ENCODE data around the gene FOXF2. TPM values are rescaled to one million over a fixed set of nuclear protein-coding genes. Genes with fewer than 3 reads are reported as not detected.
"Not testable (repeated sequence)": the region's sequence is repeated elsewhere in the genome, so short reads cannot be mapped to it uniquely, and the experiment has no call there.

Gene FOXF2
- total and polyA plus RNA-seq, 12 donors, result 0.06 to 1.9 (median 0.51) TPM; not detected in 1

GRCh38 chr6:1348675-1349074 lies 40.7 kb upstream of the FOXF2 start:
- 58 to 65% (median 61%) methylated on average over 1 of the region's 1 CpG for WGBS, 4 donors
- DNase-seq, result no peak
- Histone ChIP-seq H3K36me3 (replicated peaks in 1 of 2) (no peaks in the 10 kb centered on the region), H3K4me1 (replicated peaks in 1 of 2) (no peaks in the 10 kb centered on the region), H3K27me3 (peaks cover 15% of the 10 kb centered on the region), H3K27ac (no peak overlapping the region), H3K9me3 (replicated peaks in 1 of 3) (peaks cover 0 to 6% (median 0%) of the 10 kb centered on the region in 3 donors), H3K4me3 (no peak overlapping the region)
- intact Hi-C loops (cut with DNase I), result no loop called here
- TF ChIP-seq POLR2A (IDR thresholded peaks at IDR 0.05), result no peak
- no peak for TF ChIP-seq CTCF (IDR thresholded peaks at IDR 0.05)

GRCh38 chr6:1349655-1350054 lies 39.7 kb upstream of the FOXF2 start:
- TF ChIP-seq POLR2A (IDR thresholded peaks at IDR 0.05), result no peak
- no peak for TF ChIP-seq CTCF (IDR thresholded peaks at IDR 0.05)
- no peak overlapping the region for H3K27ac ChIP-seq
- 7 to 25% (median 15%) methylated on average over 1 of the region's 1 CpG for WGBS, 4 donors

GRCh38 chr6:1351381-1352008 lies 37.9 kb upstream of the FOXF2 start:
- TF ChIP-seq CTCF (IDR thresholded peaks at IDR 0.05), result no peak
- TF ChIP-seq POLR2A (IDR thresholded peaks at IDR 0.05), result no peak
- peaks cover 0 to 6% (median 0%) of the 10 kb centered on the region in 3 donors for H3K9me3 ChIP-seq (replicated peaks in 1 of 3)
- no peak for DNase-seq
- intact Hi-C loops (cut with DNase I), result no loop called here
- peaks cover 9% of the 10 kb centered on the region for H3K27me3 ChIP-seq
- H3K36me3 ChIP-seq (replicated peaks in 1 of 2), result no peaks in the 10 kb centered on the region
- WGBS, 4 donors, result 69 to 79% (median 73%) methylated on average over 2 of the region's 2 CpGs
- H3K27ac ChIP-seq, result no peak overlapping the region
- H3K4me3 ChIP-seq, result no peak overlapping the region
- no peaks in the 10 kb centered on the region for H3K4me1 ChIP-seq (replicated peaks in 1 of 2)

More at GRCh38 chr6:1349655-1350054, 39.7 kb upstream of the FOXF2 start:
- Histone ChIP-seq H3K36me3 (replicated peaks in 1 of 2) (no peaks in the 10 kb centered on the region), H3K4me1 (replicated peaks in 1 of 2) (no peaks in the 10 kb centered on the region), H3K9me3 (replicated peaks in 1 of 3) (peaks cover 0 to 6% (median 0%) of the 10 kb centered on the region in 3 donors), H3K27me3 (peaks cover 15% of the 10 kb centered on the region), H3K4me3 (no peak overlapping the region)
- intact Hi-C loops (cut with DNase I), result no loop called here
- no peak for DNase-seq

- H3K4me1 ChIP-seq (replicated peaks in 1 of 2); DNase-seq; H3K27ac ChIP-seq; H3K27me3 ChIP-seq; H3K9me3 ChIP-seq (replicated peaks in 1 of 3); H3K36me3 ChIP-seq (replicated peaks in 1 of 2); intact Hi-C loops (cut with DNase I); H3K4me3 ChIP-seq: not testable (repeated sequence)
These were observed 34.3 kb upstream of the FOXF2 start for GRCh38 chr6:1355068-1355467.

GRCh38 chr6:1361717-1362116 lies 27.7 kb upstream of the FOXF2 start:
- H3K27me3 ChIP-seq; H3K9me3 ChIP-seq (replicated peaks in 1 of 3); DNase-seq; H3K36me3 ChIP-seq (replicated peaks in 1 of 2); H3K27ac ChIP-seq; intact Hi-C loops (cut with DNase I); H3K4me1 ChIP-seq (replicated peaks in 1 of 2); H3K4me3 ChIP-seq: not testable (repeated sequence)
- 74 to 81% (median 76%) methylated on average over 4 of the region's 4 CpGs for WGBS, 4 donors

Measured in adrenal gland (tissue), 12 donors.